Measurements from ENCODE around the gene KCTD1.
"Not testable (repeated sequence)": the region's sequence is repeated elsewhere in the genome, so short reads cannot be mapped to it uniquely, and the experiment has no call there.

The KCTD1 gene

GRCh38 chr18:26457611-26458353 is 90.6 kb downstream of the KCTD1 start:
- DNase-seq (ENCODE audit: low read depth) = no peak

GRCh38 chr18:26457195-26457594 is 91.2 kb downstream of the KCTD1 start:
- no peak for DNase-seq (ENCODE audit: low read depth)

GRCh38 chr18:26456070-26456491 is 92.3 kb downstream of the KCTD1 start:
- no peak for DNase-seq (ENCODE audit: low read depth)

DNA sequence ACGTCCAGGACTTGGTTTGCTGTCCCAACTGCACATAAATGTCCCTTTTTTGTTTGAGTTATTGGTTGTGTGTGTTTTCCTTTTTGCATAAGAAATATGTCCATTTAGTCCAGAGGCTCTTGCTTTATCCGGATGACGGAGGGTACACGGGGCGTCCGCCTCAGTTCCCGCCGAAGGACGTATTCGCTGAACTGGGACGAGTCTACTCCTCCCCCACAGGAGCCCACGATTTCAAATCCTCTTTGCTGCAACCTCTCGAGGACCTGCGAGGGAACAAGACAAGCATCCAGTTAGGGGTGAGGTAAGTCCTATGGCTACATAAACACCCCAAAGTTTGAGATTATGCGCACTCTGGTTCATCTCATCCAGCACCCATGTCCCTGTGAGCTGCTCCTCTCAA is 92.7 kb downstream of the KCTD1 start:
- DNase-seq (ENCODE audit: low read depth) = no peak

- DNase-seq (ENCODE audit: low read depth) = no peak
These were observed 93.7 kb downstream of the KCTD1 start for GRCh38 chr18:26454616-26455015.

DNA sequence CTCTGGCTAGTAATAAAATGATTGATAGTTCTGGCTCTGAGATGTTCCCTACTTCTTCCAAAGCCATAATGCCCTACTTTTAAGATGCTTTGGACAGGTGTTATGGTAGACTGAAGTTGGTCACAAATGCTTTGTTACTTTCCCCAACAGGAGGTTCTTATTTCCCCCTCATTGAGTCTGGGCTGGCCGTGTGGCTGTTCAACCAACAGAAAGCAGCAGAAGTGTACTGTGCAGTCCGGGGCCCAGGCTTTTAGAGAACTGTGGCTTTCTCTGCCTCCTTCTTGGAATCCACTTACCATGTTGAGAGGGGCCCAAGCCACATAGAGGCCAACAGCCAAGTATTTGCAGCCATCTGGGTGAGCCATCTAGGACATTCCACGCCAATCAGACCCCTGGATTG is 94.2 kb downstream of the KCTD1 start:
- no peak for DNase-seq (ENCODE audit: low read depth)

DNA sequence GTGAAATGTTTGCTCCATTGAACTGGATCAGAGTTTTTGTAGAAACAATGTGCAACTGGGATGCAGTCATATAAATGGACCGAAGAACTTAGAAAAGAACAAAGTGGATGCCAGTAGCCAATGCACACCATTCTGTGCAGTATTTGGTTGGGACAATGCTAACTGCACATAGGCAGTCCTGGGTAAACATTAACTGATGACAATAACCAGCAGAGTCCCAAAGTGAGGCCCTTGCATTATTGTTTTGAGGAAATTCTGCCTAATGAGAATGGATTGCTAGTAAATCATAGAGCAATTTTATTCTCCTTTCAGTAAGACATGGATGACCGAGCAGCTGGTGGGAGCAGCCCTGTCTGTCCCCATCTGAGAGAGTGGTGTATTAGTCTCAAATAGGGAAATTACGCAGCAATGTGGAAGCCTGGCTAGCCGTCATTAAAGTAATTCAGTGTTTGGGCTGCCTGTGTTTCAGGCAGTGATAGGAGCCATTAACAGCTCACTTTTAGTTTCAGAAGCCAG is 94.9 kb downstream of the KCTD1 start:
- DNase-seq (ENCODE audit: low read depth) = no peak

DNA sequence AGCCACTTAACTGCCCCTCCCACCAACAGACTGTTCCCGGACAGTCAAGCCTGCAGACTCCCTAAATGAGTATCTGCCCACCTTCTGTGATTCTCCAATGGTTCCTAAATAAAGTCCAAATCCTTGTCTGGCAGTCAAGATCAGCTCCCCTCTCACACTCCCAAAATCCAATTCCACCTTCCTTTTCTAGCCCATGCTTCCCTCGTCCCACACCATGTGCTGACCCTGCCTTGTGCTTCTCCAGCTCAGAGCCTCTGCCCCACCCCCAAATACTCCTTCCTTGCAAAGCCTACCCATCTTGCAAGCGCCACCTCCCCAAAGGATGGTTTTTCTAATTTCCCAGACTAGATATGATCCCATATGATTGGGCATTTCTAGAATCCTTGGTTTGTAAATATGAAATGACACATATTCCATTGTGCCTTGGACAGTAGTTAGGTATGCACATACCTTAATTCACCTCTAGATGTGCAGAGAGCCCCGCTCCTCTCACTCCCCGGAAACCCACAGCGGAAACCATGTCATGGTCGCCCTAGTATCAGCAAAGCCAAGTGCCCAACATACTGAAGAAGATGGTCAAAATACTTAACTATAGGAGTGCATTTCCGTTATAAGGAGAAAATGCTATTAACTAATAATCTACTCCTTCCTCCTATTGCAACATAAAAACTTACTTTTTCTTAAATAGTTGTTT is 97.2 kb downstream of the KCTD1 start:
- no peak for DNase-seq (ENCODE audit: low read depth)

DNA sequence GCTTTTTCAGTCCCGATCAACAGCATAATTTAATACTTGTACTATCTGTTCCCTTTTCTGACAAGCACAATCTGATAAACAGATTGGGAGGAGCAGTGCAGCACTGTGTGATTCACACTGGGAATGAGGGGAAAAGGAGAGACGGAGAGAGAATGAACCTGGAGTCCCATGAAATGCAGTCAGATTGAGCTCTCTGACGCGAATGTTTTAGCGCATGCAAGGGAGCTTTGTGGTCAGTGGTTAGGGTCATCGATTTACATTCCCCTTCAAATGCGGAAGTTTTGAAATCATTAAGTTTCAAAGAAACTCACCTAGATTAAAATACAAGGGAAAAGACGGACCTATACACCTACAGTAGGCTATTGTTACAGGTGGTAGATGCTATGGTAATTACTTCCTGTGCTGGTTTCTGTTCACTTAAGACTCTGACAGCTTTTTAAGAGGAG is 99.6 kb downstream of the KCTD1 start:
- peak; percentile 79 for DNase-seq (ENCODE audit: low read depth)

GRCh38 chr18:26443853-26444252 is 104.5 kb downstream of the KCTD1 start:
- no peak for DNase-seq (ENCODE audit: low read depth)

GRCh38 chr18:26442126-26442525 is 106.2 kb downstream of the KCTD1 start:
- no peak for DNase-seq (ENCODE audit: low read depth)

GRCh38 chr18:26440644-26441043 is 107.7 kb downstream of the KCTD1 start:
- DNase-seq (ENCODE audit: low read depth) = peak; percentile 38

DNA sequence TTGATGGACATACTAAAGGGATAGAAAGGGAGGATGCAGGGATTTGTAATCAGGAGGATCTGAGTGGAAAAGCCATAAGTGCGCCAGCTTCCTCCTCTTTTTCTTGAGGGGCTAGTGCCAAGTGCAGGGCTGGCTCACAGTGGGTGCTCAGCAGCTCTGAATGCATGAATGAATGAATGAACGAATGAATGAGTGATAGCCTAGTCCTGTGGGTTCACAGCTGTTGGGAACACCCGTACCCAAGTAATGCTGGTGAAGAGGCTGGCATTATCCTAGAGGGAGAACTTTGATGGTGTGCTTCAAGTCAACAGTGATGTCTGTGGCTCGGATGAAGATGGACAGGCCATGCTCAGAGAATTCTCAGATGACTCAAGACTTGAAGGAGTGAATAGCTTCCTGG is 108.8 kb downstream of the KCTD1 start:
- DNase-seq (ENCODE audit: low read depth) = no peak

GRCh38 chr18:26438980-26439379 is 109.4 kb downstream of the KCTD1 start:
- no peak for DNase-seq (ENCODE audit: low read depth)

GRCh38 chr18:26437634-26438033 is 110.7 kb downstream of the KCTD1 start:
- DNase-seq (ENCODE audit: low read depth) = not testable (repeated sequence)

DNA sequence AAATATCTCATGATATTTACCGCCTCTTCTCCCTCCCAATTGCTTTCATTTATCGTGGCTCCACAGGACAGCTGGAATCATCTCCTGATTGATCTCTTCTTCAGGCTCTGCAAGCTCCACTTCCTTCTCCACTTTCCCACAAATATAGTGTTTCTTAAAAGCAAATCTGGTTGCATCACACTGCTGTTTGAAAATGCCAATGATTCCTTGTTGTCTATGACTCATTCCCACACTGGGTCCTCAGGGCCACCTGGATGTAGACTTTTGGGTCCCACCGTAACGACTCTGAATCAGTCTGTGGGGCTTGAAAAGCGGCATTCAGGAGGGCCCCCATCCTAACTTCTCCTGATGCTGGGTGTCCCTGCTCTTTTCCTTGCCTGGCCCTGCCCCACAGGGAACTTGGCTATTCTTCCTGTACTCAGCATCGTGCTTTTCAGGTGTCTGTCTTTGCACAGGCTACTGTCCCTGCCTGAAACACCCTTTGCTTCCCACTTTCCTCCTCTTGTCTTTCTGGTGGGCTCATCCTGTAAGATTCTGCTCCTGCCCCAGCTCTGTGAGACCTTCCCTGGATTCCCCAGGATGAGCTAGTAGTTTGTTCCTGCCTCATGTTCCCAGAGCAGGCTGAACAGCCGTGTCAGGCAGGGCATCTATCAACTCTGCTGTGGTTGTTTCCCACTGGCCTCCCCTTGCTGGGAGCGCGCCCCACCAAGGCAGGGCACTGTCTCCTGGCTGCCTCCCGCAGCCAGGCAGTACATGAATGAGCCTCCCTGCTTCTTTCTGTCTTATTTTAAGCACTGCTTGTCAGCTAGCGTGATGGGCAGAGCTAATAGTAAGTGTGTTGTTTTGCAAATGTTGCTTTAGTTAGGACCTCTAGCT is 111.9 kb downstream of the KCTD1 start:
- peak; percentile 91 for DNase-seq (ENCODE audit: low read depth)

GRCh38 chr18:26435415-26436095 is 112.8 kb downstream of the KCTD1 start:
- no peak for DNase-seq (ENCODE audit: low read depth)

DNA sequence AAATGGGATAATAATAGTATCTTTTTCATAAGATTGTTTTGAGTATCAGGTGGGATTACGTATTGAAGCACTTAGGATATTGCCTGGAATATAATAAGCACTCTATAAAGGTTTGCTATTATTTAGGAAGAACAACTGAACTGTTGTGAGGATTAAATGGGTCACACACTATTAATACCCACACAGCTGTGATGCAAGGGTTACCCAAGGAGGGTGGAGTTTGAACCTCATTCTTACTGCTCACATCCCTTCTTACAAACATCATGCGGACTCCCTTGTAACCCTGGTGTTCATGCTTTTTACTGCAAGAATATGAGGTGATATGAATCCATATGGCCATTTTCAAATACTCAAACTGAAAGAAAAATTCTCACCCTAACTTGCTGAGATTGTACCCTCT is 113.5 kb downstream of the KCTD1 start:
- DNase-seq (ENCODE audit: low read depth) = no peak

DNA sequence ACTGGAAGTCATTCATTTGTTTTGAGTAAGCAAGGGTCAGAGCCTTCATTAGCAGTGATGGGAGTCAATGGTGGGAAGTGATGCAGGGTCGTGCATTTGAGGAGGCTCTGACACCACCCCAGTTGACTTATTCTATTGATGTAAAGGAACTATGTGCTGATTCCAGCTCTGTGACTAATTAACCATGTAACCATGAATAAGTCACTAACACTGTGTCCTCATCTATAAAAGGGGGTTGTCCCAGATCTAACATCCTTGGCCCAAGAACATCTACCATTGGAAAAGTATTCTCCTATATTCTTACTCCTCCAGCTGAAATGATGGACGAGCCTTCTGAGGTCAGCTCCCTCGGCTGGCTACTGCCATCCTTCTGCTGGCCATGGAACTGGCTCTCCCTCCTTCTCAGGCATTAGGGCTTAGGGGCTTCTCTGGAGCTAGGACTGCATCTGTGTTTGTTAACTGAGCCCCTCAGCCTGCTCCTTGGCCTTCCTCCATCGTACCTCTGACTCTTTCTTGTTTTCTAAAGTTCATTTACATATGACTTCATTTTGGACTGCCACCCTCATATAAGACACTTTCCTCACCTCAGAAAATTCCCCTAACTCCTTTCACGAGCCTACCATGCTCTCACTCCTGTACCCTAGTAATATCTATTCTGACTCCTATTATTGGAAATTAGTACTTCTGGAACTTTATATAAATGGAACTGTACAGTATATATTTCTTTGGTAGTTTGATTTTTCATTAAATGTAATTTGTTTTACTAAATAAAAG is 115.5 kb downstream of the KCTD1 start:
- no peak for DNase-seq (ENCODE audit: low read depth)

DNA sequence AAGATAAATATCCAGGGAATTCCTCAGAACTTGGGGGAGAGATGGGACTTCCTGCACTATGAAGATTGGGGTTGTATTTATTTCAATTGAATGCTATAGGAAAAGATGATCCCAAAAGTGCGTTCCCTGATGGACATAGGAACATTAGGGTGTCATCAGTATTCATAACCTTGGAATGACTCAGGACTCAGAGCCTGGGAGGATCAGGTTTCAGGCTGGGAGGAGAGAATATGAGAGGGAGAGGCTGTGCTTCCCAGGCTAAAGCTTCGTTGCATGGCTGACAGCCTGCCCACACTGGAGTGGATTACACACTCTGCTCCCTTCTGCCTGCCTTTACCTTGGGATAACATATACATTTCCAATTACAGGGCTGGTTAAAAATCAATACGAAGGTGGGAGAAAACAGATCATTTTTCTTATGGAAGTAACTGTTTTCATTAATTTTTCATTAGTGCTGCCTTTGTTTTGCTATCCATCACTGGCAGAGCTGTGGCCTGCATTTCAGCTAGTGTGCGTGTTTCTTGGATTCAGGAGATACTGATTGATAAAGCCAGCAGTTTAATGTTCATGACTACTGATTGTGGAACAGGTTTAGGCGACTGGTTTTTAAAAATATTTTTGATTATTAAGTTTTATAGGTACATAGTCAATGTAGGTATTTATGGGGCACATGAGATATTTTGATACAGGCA is 118.7 kb downstream of the KCTD1 start:
- DNase-seq (ENCODE audit: low read depth) = peak; percentile 86

All from amniotic epithelial cell (primary cell).